Stomach (tissue), 4 donors: ENCODE measurements around the gene GNMT.

Experiments used
- EP300 ChIP-seq: sonication (generic); formaldehyde crosslinking; IDR thresholded peaks from one replicate; pipeline ENCODE4 v1.6.1; 2017; ENCODE audit warnings: antibody characterized with exemption
- POLR2A ChIP-seq, 4 donors: fragments of 450-650 bp; IDR thresholded peaks; one replicate each; pipeline ENCODE4 v1.6.1; 2016; ENCODE audit warnings: antibody characterized with exemption in 4 of 4, control low read depth in 2 of 4, mild to moderate bottlenecking in 1 of 4, moderate library complexity in 1 of 4
- POLR2AphosphoS5 ChIP-seq, 3 donors: sonication (generic); formaldehyde crosslinking; IDR thresholded peaks; one replicate each; pipeline ENCODE4 v1.6.1; 2016; ENCODE audit warnings: antibody characterized with exemption in 3 of 3
- TF ChIP-seq, protein P1 (sequence below), 7 experiments: fragments of 450-650 bp in 4 of 7; fragments of 200-600 bp in 3 of 7; sonication (generic) in 3 of 7; IDR thresholded peaks; one replicate each; pipeline ENCODE4 v1.5.1; 2016 to 2019; ENCODE audit warnings: antibody characterized with exemption in 7 of 7, control low read depth in 2 of 7, mild to moderate bottlenecking in 1 of 7

DNA sequence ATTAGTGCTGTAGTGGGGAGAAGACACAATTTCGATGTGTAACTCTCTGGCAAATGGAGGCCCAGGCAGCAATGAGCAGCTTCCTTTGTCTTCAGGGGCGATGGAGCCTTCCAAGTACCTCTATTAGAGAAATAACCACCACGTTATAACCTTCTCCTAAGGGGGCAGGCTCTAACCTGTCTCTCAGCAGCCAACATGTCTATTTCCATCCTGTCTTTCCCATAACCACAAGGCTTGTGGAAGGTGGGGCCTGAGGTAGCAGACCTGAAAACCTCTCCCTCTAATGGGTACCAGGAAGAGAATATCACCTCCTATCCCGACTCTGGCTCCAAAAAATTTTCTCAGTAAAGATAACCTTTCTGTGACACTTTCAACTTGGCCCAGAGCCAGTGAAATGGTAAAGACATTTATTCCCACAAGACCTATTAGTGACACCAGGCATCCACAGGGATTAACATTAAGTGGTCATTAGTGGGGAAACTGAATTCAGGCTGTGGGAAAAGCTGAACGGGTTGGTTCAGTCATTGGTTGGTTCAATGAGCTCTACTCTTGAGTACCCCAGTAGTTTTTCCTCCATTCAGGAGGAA lies 14.5 kb downstream of the GNMT start:
- no peak for TF ChIP-seq POLR2A (IDR thresholded peaks at IDR 0.05)
- TF ChIP-seq, protein P1, sequence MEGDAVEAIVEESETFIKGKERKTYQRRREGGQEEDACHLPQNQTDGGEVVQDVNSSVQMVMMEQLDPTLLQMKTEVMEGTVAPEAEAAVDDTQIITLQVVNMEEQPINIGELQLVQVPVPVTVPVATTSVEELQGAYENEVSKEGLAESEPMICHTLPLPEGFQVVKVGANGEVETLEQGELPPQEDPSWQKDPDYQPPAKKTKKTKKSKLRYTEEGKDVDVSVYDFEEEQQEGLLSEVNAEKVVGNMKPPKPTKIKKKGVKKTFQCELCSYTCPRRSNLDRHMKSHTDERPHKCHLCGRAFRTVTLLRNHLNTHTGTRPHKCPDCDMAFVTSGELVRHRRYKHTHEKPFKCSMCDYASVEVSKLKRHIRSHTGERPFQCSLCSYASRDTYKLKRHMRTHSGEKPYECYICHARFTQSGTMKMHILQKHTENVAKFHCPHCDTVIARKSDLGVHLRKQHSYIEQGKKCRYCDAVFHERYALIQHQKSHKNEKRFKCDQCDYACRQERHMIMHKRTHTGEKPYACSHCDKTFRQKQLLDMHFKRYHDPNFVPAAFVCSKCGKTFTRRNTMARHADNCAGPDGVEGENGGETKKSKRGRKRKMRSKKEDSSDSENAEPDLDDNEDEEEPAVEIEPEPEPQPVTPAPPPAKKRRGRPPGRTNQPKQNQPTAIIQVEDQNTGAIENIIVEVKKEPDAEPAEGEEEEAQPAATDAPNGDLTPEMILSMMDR (IDR thresholded peaks at IDR 0.05) = no peak
- TF ChIP-seq EP300 = no peak
- no peak for TF ChIP-seq POLR2AphosphoS5 (IDR thresholded peaks at IDR 0.05)
